Brain pericyte (primary cell): ENCODE data around the gene IDUA.

Experiments
- DNase-seq: peaks from one replicate; pipeline ENCODE4 v3.0.0-alpha.2; 2012; ENCODE audit warnings: low read depth, low spot score

The IDUA gene

GRCh38 chr4:1030559-1030958 lies 43.7 kb downstream of the IDUA start:
- DNase-seq = no peak

- no peak for DNase-seq
Measured at GRCh38 chr4:1031346-1031745, 44.5 kb downstream of the IDUA start.

GRCh38 chr4:1031956-1032795 lies 45.3 kb downstream of the IDUA start:
- no peak for DNase-seq

- DNase-seq = no peak
Measured at GRCh38 chr4:1032861-1033260, 46.0 kb downstream of the IDUA start.

- no peak for DNase-seq
Measured at GRCh38 chr4:1033840-1034551, 47.2 kb downstream of the IDUA start.

- DNase-seq = no peak
Measured at GRCh38 chr4:1035510-1035909, 48.7 kb downstream of the IDUA start.

- DNase-seq = no peak
Measured at GRCh38 chr4:1036095-1036494, 49.3 kb downstream of the IDUA start.

GRCh38 chr4:1036976-1037810 lies 50.3 kb downstream of the IDUA start:
- DNase-seq = no peak

- no peak for DNase-seq
Measured at GRCh38 chr4:1038948-1039492, 52.2 kb downstream of the IDUA start.

- DNase-seq = no peak
Measured at GRCh38 chr4:1039493-1040343, 52.9 kb downstream of the IDUA start.

GRCh38 chr4:1040344-1041146 lies 53.7 kb downstream of the IDUA start:
- no peak for DNase-seq

- peak; percentile 47 for DNase-seq
Measured at GRCh38 chr4:1041147-1041935, 54.5 kb downstream of the IDUA start.

- DNase-seq = no peak
Measured at GRCh38 chr4:1041936-1042330, 55.1 kb downstream of the IDUA start.

- no peak for DNase-seq
Measured at GRCh38 chr4:1042352-1043055, 55.7 kb downstream of the IDUA start.

- DNase-seq = no peak
Measured at GRCh38 chr4:1043162-1043561, 56.3 kb downstream of the IDUA start.

- DNase-seq = peak; percentile 93
Measured at GRCh38 chr4:1043651-1044468, 57.0 kb downstream of the IDUA start.

GRCh38 chr4:1044469-1045192 lies 57.8 kb downstream of the IDUA start:
- no peak for DNase-seq
